HFFc6 (cell line): ENCODE measurements around the gene RP2. TPM values are rescaled to one million over a fixed set of nuclear protein-coding genes. Genes with fewer than 3 reads are reported as not detected.

Experiments
- DNase-seq: peaks from one replicate; pipeline ENCODE4 v3.0.0-alpha.2; 2018
- H3K27ac Mint-ChIP-seq: 2 replicates; pipeline ENCODE4 v1.8.0; 2020; ENCODE audit warnings: mild to moderate bottlenecking, mixed read lengths
- H3K27me3 Mint-ChIP-seq: 2 replicates; pipeline ENCODE4 v1.8.0; 2021; ENCODE audit warnings: mild to moderate bottlenecking, moderate library complexity, mixed read lengths; ENCODE audit not compliant: insufficient read depth
- H3K36me3 Mint-ChIP-seq: 2 replicates; pipeline ENCODE4 v1.8.0; 2021; ENCODE audit warnings: low read depth, mixed read lengths
- H3K4me1 Mint-ChIP-seq: 2 replicates; pipeline ENCODE4 v1.8.0; 2020; ENCODE audit warnings: low read depth, mixed read lengths
- H3K4me3 Mint-ChIP-seq: 2 replicates; pipeline ENCODE4 v1.8.0; 2020; ENCODE audit warnings: mild to moderate bottlenecking, moderate library complexity, mixed read lengths
- H3K9me3 Mint-ChIP-seq: 2 replicates; pipeline ENCODE4 v1.8.0; 2020; ENCODE audit warnings: mild to moderate bottlenecking, mixed read lengths
- total RNA-seq, 6 experiments: library from RNA; stranded (reverse); fragmentation: NEBNext Ultra II Directional; extraction: Animal tissue kit (Norgen Biotek cat#: 25700); gene quantifications; 2 replicates in 1 of 6; 3 replicates in 5 of 6; pipeline ENCODE4 v1.2.3, GENCODE V29; 2021
- TF ChIP-seq, protein P1 (sequence below): fragments of 200-600 bp; sonication (generic); IDR thresholded peaks from 2 replicates; pipeline ENCODE4 v1.5.0; 2021; ENCODE audit warnings: antibody characterized with exemption, mild to moderate bottlenecking

The RP2 gene
- total RNA-seq, 6 experiments from 2014 or later, result 10.7 to 12.7 (median 12.1) TPM

DNA sequence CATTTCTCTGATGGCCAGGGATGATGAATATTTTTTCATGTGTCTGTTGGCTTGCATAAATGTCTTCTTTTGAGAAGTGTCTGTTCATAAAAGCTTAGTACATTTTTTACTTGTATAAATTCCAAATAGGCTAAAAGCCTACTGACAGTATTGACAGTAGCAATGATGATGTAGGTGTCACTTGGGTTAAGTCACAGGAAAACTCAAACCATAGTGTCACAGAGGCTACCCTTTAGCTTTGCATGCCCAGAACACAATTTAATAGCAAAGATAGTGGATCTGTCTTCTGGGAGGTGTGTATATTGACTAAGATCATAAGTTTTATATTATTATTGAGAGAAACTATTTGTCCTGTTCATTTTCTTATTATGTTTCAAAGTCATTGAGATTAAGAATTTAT lies 8.1 kb downstream of the RP2 start:
- Mint-ChIP-seq H3K36me3 (no peaks in the 10 kb centered on the region; the same call in 1 of the 2 replicates), H3K4me1 (peaks cover 17% of the 10 kb centered on the region), H3K27me3 (no peaks in the 10 kb centered on the region), H3K9me3 (peaks cover under 1% of the 10 kb centered on the region; the same call in 1 of the 2 replicates), H3K4me3 (no peak overlapping the region), H3K27ac (no peak overlapping the region)
- TF ChIP-seq, protein P1, sequence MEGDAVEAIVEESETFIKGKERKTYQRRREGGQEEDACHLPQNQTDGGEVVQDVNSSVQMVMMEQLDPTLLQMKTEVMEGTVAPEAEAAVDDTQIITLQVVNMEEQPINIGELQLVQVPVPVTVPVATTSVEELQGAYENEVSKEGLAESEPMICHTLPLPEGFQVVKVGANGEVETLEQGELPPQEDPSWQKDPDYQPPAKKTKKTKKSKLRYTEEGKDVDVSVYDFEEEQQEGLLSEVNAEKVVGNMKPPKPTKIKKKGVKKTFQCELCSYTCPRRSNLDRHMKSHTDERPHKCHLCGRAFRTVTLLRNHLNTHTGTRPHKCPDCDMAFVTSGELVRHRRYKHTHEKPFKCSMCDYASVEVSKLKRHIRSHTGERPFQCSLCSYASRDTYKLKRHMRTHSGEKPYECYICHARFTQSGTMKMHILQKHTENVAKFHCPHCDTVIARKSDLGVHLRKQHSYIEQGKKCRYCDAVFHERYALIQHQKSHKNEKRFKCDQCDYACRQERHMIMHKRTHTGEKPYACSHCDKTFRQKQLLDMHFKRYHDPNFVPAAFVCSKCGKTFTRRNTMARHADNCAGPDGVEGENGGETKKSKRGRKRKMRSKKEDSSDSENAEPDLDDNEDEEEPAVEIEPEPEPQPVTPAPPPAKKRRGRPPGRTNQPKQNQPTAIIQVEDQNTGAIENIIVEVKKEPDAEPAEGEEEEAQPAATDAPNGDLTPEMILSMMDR, result no peak
- no peak for DNase-seq

DNA sequence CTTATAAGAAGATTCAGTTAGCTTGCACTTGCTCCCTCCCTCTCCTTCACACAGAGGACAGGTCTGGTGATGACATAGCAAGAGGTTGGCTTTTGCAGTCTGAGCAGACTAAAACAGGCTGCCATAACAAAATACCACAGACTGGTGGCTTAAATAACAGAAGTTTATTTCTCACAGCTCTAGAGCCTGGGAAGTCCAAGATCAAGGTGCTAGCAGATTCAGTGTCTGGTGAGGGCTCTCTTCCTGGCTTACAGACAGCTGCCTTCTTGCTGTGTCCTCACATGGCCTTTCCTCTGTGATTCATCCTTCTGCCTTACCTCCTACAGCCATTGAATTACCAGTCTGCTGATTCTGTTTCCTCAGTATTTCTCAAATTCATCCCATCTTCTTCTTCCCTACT lies 13.1 kb downstream of the RP2 start:
- Mint-ChIP-seq H3K27me3 (no peaks in the 10 kb centered on the region), H3K36me3 (peaks cover 12% of the 10 kb centered on the region), H3K27ac (peak overlapping the region; percentile 43), H3K9me3 (peaks cover 8% of the 10 kb centered on the region), H3K4me3 (peak overlapping the region; percentile 38; the same call in 1 of the 2 replicates), H3K4me1 (peaks cover 14% of the 10 kb centered on the region)
- TF ChIP-seq, protein P1, result no peak
- peak; percentile 3 for DNase-seq

DNA sequence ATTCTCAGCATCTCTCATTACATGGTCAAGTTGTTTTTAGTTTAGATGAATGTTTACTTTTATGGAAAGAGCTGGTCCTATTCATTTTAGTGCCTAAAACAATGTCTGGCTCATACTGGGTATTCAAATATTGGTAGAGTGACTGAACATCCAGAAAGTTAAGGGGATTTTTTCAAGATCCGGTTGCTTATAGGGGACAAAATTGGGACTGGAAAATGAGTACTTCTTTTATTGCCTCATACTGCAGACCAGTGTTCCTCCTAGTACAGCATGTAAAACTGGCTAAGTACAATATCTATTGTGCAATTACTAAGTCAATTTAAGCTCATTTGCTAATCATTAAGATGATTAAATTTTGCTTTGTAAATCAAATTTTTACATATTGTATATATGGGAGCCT lies 13.9 kb downstream of the RP2 start:
- peaks cover 8% of the 10 kb centered on the region for H3K9me3 Mint-ChIP-seq
- peaks cover 12% of the 10 kb centered on the region for H3K36me3 Mint-ChIP-seq
- H3K27ac Mint-ChIP-seq, result peak overlapping the region; percentile 43; the same call in 1 of the 2 replicates
- H3K4me3 Mint-ChIP-seq, result no peak overlapping the region; the same call in 1 of the 2 replicates
- H3K4me1 Mint-ChIP-seq, result peaks cover 14% of the 10 kb centered on the region
- H3K27me3 Mint-ChIP-seq, result no peaks in the 10 kb centered on the region
- TF ChIP-seq, protein P1, result no peak
- DNase-seq, result no peak

DNA sequence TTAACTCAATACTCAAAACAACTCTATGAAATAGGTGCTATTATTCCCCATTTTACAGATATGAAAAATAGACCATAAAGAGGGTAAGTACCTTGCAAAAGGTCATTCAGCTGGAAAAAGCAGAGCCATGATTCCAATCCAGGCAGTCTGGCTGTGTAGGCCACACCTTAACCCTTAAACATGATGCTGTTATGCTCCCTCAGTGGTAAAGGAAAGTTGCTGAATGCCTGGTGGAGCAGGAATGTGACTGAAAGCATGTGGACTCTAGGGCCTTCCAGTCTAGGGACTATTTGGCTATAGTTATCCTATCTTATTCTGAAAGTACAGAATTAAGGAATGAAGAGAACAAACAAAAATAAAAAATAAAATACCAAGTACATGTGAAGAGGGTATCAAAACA lies 19.6 kb downstream of the RP2 start:
- Mint-ChIP-seq H3K4me1 (peaks cover 5% of the 10 kb centered on the region; the same call in 1 of the 2 replicates), H3K36me3 (peaks cover 5% of the 10 kb centered on the region; the same call in 1 of the 2 replicates), H3K9me3 (no peaks in the 10 kb centered on the region), H3K27ac (no peak overlapping the region), H3K27me3 (no peaks in the 10 kb centered on the region; the same call in 1 of the 2 replicates), H3K4me3 (no peak overlapping the region)
- TF ChIP-seq, protein P1, result no peak
- DNase-seq, result no peak

DNA sequence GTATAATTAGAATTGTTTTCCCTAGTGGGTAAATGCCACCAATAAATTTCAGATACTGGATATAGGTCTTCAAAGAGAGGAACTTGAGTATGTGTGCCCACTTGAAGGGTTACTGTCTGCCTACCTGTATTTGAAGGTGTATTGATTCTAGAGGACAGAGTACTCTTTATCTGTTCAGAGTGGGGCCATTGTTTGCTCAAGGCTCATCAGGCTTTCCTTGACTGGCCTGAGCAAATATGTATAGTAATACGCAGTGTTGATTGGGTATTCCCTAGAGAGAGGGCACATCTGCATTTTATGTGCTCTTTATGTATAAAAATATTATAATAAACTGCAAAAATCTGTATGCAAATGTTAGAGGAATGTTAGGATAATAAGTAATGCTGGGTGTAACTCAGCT lies 23.7 kb downstream of the RP2 start:
- Mint-ChIP-seq H3K4me3 (no peak overlapping the region), H3K27me3 (no peaks in the 10 kb centered on the region; the same call in 1 of the 2 replicates), H3K9me3 (no peaks in the 10 kb centered on the region), H3K27ac (no peak overlapping the region), H3K36me3 (peaks cover 14% of the 10 kb centered on the region), H3K4me1 (peaks cover 18% of the 10 kb centered on the region)
- DNase-seq, result no peak
- TF ChIP-seq, protein P1, result no peak

DNA sequence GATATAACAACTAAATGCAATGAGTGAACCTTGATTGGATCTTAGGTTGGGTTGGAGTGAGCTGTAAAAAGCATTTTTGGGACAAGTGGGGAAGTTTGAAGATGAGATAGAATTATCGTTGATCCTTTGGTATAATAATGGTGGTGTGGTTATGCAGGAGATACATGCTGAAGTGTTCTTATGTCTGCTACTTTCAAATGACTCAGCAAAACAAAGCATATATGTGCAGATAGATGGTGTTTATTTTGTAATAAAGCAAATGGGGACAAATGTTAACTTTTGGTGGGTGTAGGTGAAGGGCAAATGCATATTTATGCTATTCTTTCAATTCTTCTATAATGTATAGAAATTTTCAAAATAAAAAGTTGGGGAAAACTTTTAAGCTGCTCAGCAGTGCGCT lies 26.2 kb downstream of the RP2 start:
- Mint-ChIP-seq H3K9me3 (no peaks in the 10 kb centered on the region), H3K4me1 (peaks cover 19% of the 10 kb centered on the region), H3K27me3 (no peaks in the 10 kb centered on the region; the same call in 1 of the 2 replicates), H3K4me3 (no peak overlapping the region), H3K27ac (peak overlapping the region; percentile 17; the same call in 1 of the 2 replicates), H3K36me3 (peaks cover 14% of the 10 kb centered on the region)
- TF ChIP-seq, protein P1, result no peak
- DNase-seq, result no peak
